ENCODE results near the gene SAC3D1.

The SAC3D1 gene

DNA sequence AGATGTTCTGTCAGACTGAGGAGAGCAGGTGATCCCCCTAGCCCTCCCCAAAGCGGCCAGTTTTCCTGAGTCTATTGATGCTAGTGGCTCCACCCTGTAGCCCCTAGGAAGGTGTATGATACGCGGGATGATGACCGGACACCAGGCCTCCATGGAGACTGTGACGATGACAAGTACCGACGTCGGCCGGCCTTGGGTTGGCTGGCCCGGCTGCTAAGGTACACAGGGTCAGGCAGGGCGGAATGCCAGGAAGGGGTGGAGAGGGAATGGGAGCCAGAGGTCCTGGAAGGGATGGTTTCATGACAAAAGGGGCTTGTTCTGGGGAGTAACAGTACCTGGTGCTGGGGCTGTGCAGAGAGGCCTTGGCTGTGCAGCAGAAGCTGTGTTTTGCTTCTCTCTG is 46.2 kb downstream of the SAC3D1 start:
- no peak for DNase-seq (ENCODE audit: low read depth in 1 of 2, low spot score in 1 of 2)

- no peak for DNase-seq (ENCODE audit: low read depth in 1 of 2, low spot score in 1 of 2)
These were observed 46.8 kb downstream of the SAC3D1 start for GRCh38 chr11:65087827-65088226.

DNA sequence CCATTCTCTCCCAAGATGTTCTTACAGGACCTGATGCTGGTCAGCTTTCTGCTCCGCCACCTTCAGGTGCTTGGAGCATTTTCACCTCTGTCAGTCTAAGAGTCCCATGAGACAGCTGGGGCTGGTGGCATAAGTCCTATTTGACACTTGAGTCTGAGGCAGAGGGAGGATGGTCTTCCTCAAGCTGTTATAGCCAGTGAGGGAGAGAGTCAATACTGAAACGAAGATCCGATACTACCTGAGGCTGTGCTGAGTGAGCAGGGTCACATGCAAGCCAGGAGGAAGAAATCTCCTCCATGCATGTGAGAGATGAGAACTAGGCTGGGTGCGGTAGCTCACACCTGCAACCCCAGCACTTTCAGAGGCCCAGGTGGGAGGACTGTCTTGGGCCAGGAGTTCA is 48.6 kb downstream of the SAC3D1 start:
- DNase-seq (ENCODE audit: low read depth in 1 of 2, low spot score in 1 of 2): no peak

GRCh38 chr11:65090628-65091027 is 49.6 kb downstream of the SAC3D1 start:
- DNase-seq (ENCODE audit: low read depth in 1 of 2, low spot score in 1 of 2): no peak

All from stimulated activated CD4-positive, alpha-beta T cell treated with anti-CD3 and anti-CD28 coated beads, Interleukin-15, amount 100 ng/mL, for 1 hour (primary cell).